Stimulated activated CD8-positive, alpha-beta memory T cell treated with anti-CD3 and anti-CD28 coated beads, Interleukin-15, amount 100 ng/mL, for 24 hours (primary cell): ENCODE results near the gene COQ8B.
A peak's percentile ranks its signal among the peaks of the same experiment; 100 is the strongest.
"Not testable (repeated sequence)": the region's sequence is repeated elsewhere in the genome, so short reads cannot be mapped to it uniquely, and the experiment has no call there.

Source experiments
- DNase-seq: peaks from one replicate; pipeline ENCODE4 v3.0.0-alpha.2; 2020; ENCODE audit warnings: low read depth

Gene COQ8B

GRCh38 chr19:40716482-40717324 is at the start of gene COQ8B, which contains the start of gene ITPKC:
TSS of gene COQ8B (minus strand) at chr19:40716886. CDS start at chr19:40714632, 2,254 bp downstream.
TSS of gene ITPKC (plus strand) at chr19:40717112. CDS start at chr19:40717136, 24 bp downstream.
- peak; percentile 100 for DNase-seq

GRCh38 chr19:40766385-40766784 is 49.7 kb upstream of the COQ8B start:
- DNase-seq, result not testable (repeated sequence)

- no peak for DNase-seq
These were observed 47.3 kb upstream of the COQ8B start for GRCh38 chr19:40763963-40764362.

- DNase-seq, result no peak
These were observed 46.8 kb upstream of the COQ8B start for GRCh38 chr19:40763526-40763925.

- no peak for DNase-seq
These were observed 46.2 kb upstream of the COQ8B start for GRCh38 chr19:40762754-40763470.

GRCh38 chr19:40759352-40759751 is 42.7 kb upstream of the COQ8B start:
- no peak for DNase-seq

- DNase-seq, result no peak
These were observed 41.8 kb upstream of the COQ8B start for GRCh38 chr19:40758491-40758890.

- no peak for DNase-seq
These were observed 39.9 kb upstream of the COQ8B start for GRCh38 chr19:40756502-40757110.

- DNase-seq, result no peak
These were observed 39.1 kb upstream of the COQ8B start for GRCh38 chr19:40755791-40756190.

GRCh38 chr19:40755248-40755624 is 38.5 kb upstream of the COQ8B start:
- no peak for DNase-seq

GRCh38 chr19:40754611-40755247 is 38.0 kb upstream of the COQ8B start:
- DNase-seq, result no peak

- no peak for DNase-seq
These were observed 35.6 kb upstream of the COQ8B start for GRCh38 chr19:40752257-40752781.

- peak; percentile 85 for DNase-seq
These were observed 34.3 kb upstream of the COQ8B start, which contains the start of gene SNRPA for GRCh38 chr19:40750874-40751537. TSS of gene SNRPA (plus strand) at chr19:40751203. CDS start at chr19:40751409, 206 bp downstream.

GRCh38 chr19:40750058-40750873 is 33.6 kb upstream of the COQ8B start, which contains the start of gene ACTMAP:
TSS of gene ACTMAP (minus strand) at chr19:40750477. CDS start at chr19:40749803, 674 bp downstream.
- DNase-seq, result peak; percentile 89

- no peak for DNase-seq
These were observed 30.9 kb upstream of the COQ8B start for GRCh38 chr19:40747536-40747935.

- DNase-seq, result no peak
These were observed 28.7 kb upstream of the COQ8B start for GRCh38 chr19:40745402-40745780.

- no peak for DNase-seq
These were observed 28.1 kb upstream of the COQ8B start for GRCh38 chr19:40744554-40745401.

- DNase-seq, result no peak
These were observed 27.2 kb upstream of the COQ8B start for GRCh38 chr19:40743926-40744325.

GRCh38 chr19:40742886-40743285 is 26.2 kb upstream of the COQ8B start:
- no peak for DNase-seq
